CD8-positive, alpha-beta memory T cell (primary cell): ENCODE results near the gene HEPH. TPM values are rescaled to one million over a fixed set of nuclear protein-coding genes. Genes with fewer than 3 reads are reported as not detected.

Experiments used
- CTCF ChIA-PET: fragments of 350-600 bp; sonication (Branson Sonifier 250); formaldehyde crosslinking; loops from one replicate; lab custom pipeline; 2021; ENCODE audit warnings: antibody characterized with exemption; lab: Charles Lee
- POLR2A ChIA-PET: fragments of 350-600 bp; sonication (Branson Sonifier 250); formaldehyde crosslinking; loops from one replicate; lab custom pipeline; 2021; ENCODE audit warnings: antibody characterized with exemption; lab: Charles Lee
- DNase-seq, 5 donors: peaks; one replicate each; pipeline versions ENCODE4 v3.0.0 to v3.0.0-alpha.2; 2020 to 2022; ENCODE audit warnings: mixed read lengths in 1 of 5
- H3K27ac ChIP-seq: one replicate; pipeline ENCODE4 v1.7.0; 2013; ENCODE audit warnings: low read depth, mild to moderate bottlenecking, low read length, moderate library complexity
- H3K27me3 ChIP-seq: 2 replicates; pipeline ENCODE4 v1.7.0; 2013; ENCODE audit warnings: low read length, mild to moderate bottlenecking; ENCODE audit not compliant: insufficient read depth, poor library complexity, severe bottlenecking
- H3K36me3 ChIP-seq: 2 replicates; pipeline ENCODE4 v1.7.0; 2013; ENCODE audit warnings: mild to moderate bottlenecking, low read length, moderate library complexity; ENCODE audit not compliant: insufficient read depth
- H3K4me1 ChIP-seq: 2 replicates; pipeline ENCODE4 v1.7.0; 2013; ENCODE audit warnings: mild to moderate bottlenecking, low read length, moderate library complexity; ENCODE audit not compliant: insufficient read depth
- H3K4me3 ChIP-seq: 2 replicates; pipeline ENCODE4 v1.7.0; 2013; ENCODE audit warnings: mild to moderate bottlenecking, low read length
- H3K9me3 ChIP-seq: 2 replicates; pipeline ENCODE4 v1.7.0; 2013; ENCODE audit warnings: mild to moderate bottlenecking, low read length
- H3K27ac Mint-ChIP-seq, 8 donors: one replicate each; pipeline ENCODE4 v1.8.0; 2020 to 2021; ENCODE audit warnings: mixed read lengths in 8 of 8, mild to moderate bottlenecking in 6 of 8, inconsistent platforms in 3 of 8, moderate library complexity in 3 of 8
- H3K27me3 Mint-ChIP-seq, 2 donors: one replicate each; pipeline ENCODE4 v1.8.0; 2020 to 2021; ENCODE audit warnings: mixed read lengths in 2 of 2, mild to moderate bottlenecking in 1 of 2, moderate library complexity in 1 of 2
- H3K36me3 Mint-ChIP-seq, 3 donors: one replicate each; pipeline ENCODE4 v1.8.0; 2020 to 2021; ENCODE audit warnings: mixed read lengths in 3 of 3, inconsistent platforms in 1 of 3, mild to moderate bottlenecking in 1 of 3
- H3K4me1 Mint-ChIP-seq, 3 donors: one replicate each; pipeline ENCODE4 v1.8.0; 2020 to 2021; ENCODE audit warnings: mixed read lengths in 3 of 3, inconsistent platforms in 1 of 3, mild to moderate bottlenecking in 1 of 3
- H3K4me3 Mint-ChIP-seq, 7 donors: one replicate each; pipeline ENCODE4 v1.8.0; 2020 to 2021; ENCODE audit warnings: mixed read lengths in 7 of 7, mild to moderate bottlenecking in 6 of 7, moderate library complexity in 4 of 7, inconsistent platforms in 2 of 7
- H3K9me3 Mint-ChIP-seq, 5 donors: one replicate each; pipeline ENCODE4 v1.8.0; 2020 to 2022; ENCODE audit warnings: mixed read lengths in 5 of 5, mild to moderate bottlenecking in 3 of 5, moderate library complexity in 2 of 5, inconsistent platforms in 1 of 5
- polyA plus RNA-seq: library from polyadenylated mRNA; unstranded; fragments of 300-500 nt; fragmentation: Illumina TruSeq; gene quantifications from one replicate; pipeline ENCODE4 v1.2.3, GENCODE V29; 2021
- total RNA-seq, 2 experiments: library from RNA; stranded (reverse); gene quantifications; one replicate each; pipeline ENCODE4 v1.2.3, GENCODE V29; 2021

The HEPH gene
- total and polyA plus RNA-seq, 3 experiments from 2014 or later = 0.53 TPM; not detected in 2

- DNase-seq = no peak
- Mint-ChIP-seq H3K4me1 (no peaks in the 10 kb centered on the region), H3K27ac (no peak overlapping the region), H3K4me3 (no peak overlapping the region), H3K27me3 (peaks cover 0 to 9% of the 10 kb centered on the region in 2 donors), H3K9me3 (no peaks in the 10 kb centered on the region), H3K36me3 (no peaks in the 10 kb centered on the region)
- Histone ChIP-seq H3K27me3 (no peaks in the 10 kb centered on the region), H3K4me1 (no peaks in the 10 kb centered on the region), H3K4me3 (no peak overlapping the region), H3K36me3 (no peaks in the 10 kb centered on the region), H3K27ac (no peak overlapping the region), H3K9me3 (no peaks in the 10 kb centered on the region)
- POLR2A ChIA-PET = no interaction called here
- CTCF ChIA-PET = no interaction called here
Observed at GRCh38 chrX:66149519-66149918, 14.5 kb upstream of the HEPH start.

- no peaks in the 10 kb centered on the region for H3K27me3 ChIP-seq
- no peak overlapping the region for H3K4me3 Mint-ChIP-seq
- H3K27ac Mint-ChIP-seq = no peak overlapping the region
- no peaks in the 10 kb centered on the region for H3K36me3 ChIP-seq
- H3K27ac ChIP-seq = no peak overlapping the region
- DNase-seq = no peak
- H3K36me3 Mint-ChIP-seq = no peaks in the 10 kb centered on the region
- POLR2A ChIA-PET = no interaction called here
- peaks cover 0 to 9% of the 10 kb centered on the region in 2 donors for H3K27me3 Mint-ChIP-seq
- no peaks in the 10 kb centered on the region for H3K9me3 Mint-ChIP-seq
- no peaks in the 10 kb centered on the region for H3K9me3 ChIP-seq
- H3K4me3 ChIP-seq = no peak overlapping the region
- no peaks in the 10 kb centered on the region for H3K4me1 ChIP-seq
- no peaks in the 10 kb centered on the region for H3K4me1 Mint-ChIP-seq
- CTCF ChIA-PET = no interaction called here
Observed at GRCh38 chrX:66150163-66150562, 13.9 kb upstream of the HEPH start.

- H3K9me3 ChIP-seq = no peaks in the 10 kb centered on the region
- POLR2A ChIA-PET = no interaction called here
- peak overlapping the region; percentile 69 for H3K27ac ChIP-seq
- DNase-seq = no peak
- Mint-ChIP-seq H3K36me3 (no peaks in the 10 kb centered on the region), H3K27me3 (peaks cover 0 to 7% of the 10 kb centered on the region in 2 donors), H3K4me1 (no peaks in the 10 kb centered on the region), H3K27ac (peak overlapping the region in 1 of 8 donors; percentile 55), H3K9me3 (no peaks in the 10 kb centered on the region), H3K4me3 (no peak overlapping the region)
- H3K4me1 ChIP-seq = no peaks in the 10 kb centered on the region
- CTCF ChIA-PET = no interaction called here
- no peaks in the 10 kb centered on the region for H3K36me3 ChIP-seq
- no peaks in the 10 kb centered on the region for H3K27me3 ChIP-seq
- no peak overlapping the region for H3K4me3 ChIP-seq
Observed at GRCh38 chrX:66162331-66162822, 1.7 kb upstream of the HEPH start.

GRCh38 chrX:66163447-66163846, 600 bp upstream of the HEPH start:
- POLR2A ChIA-PET = no interaction called here
- no peak for DNase-seq
- Histone ChIP-seq H3K4me1 (no peaks in the 10 kb centered on the region), H3K27ac (peak overlapping the region; percentile 69), H3K27me3 (no peaks in the 10 kb centered on the region), H3K36me3 (no peaks in the 10 kb centered on the region), H3K4me3 (no peak overlapping the region), H3K9me3 (no peaks in the 10 kb centered on the region)
- Mint-ChIP-seq H3K27ac (no peak overlapping the region), H3K4me1 (no peaks in the 10 kb centered on the region), H3K9me3 (no peaks in the 10 kb centered on the region), H3K27me3 (peaks cover 0 to 4% of the 10 kb centered on the region in 2 donors), H3K36me3 (no peaks in the 10 kb centered on the region), H3K4me3 (no peak overlapping the region)
- CTCF ChIA-PET = no interaction called here

- Mint-ChIP-seq H3K9me3 (no peaks in the 10 kb centered on the region), H3K27me3 (peaks cover 0 to 4% of the 10 kb centered on the region in 2 donors), H3K36me3 (no peaks in the 10 kb centered on the region), H3K27ac (peak overlapping the region in 1 of 8 donors; percentile 44), H3K4me3 (no peak overlapping the region), H3K4me1 (no peaks in the 10 kb centered on the region)
- Histone ChIP-seq H3K9me3 (no peaks in the 10 kb centered on the region), H3K27me3 (no peaks in the 10 kb centered on the region), H3K4me1 (no peaks in the 10 kb centered on the region), H3K27ac (peak overlapping the region; percentile 54), H3K4me3 (no peak overlapping the region), H3K36me3 (no peaks in the 10 kb centered on the region)
- POLR2A ChIA-PET = no interaction called here
- DNase-seq = no peak
- CTCF ChIA-PET = no interaction called here
Observed at GRCh38 chrX:66164470-66164869, 423 bp downstream of the HEPH start.

- POLR2A ChIA-PET = no interaction called here
- Mint-ChIP-seq H3K9me3 (no peaks in the 10 kb centered on the region), H3K4me3 (no peak overlapping the region), H3K36me3 (no peaks in the 10 kb centered on the region), H3K4me1 (no peaks in the 10 kb centered on the region), H3K27ac (no peak overlapping the region), H3K27me3 (peaks cover 0 to 2% of the 10 kb centered on the region in 2 donors)
- H3K27ac ChIP-seq = peak overlapping the region; percentile 54
- no peak overlapping the region for H3K4me3 ChIP-seq
- no peak for DNase-seq
- CTCF ChIA-PET = interaction anchor here (0.6 kb wide), 1 partner anchor 563 kb away, joined by 3 read pairs; no protein-coding TSS in a partner anchor
- H3K27me3 ChIP-seq = no peaks in the 10 kb centered on the region
- no peaks in the 10 kb centered on the region for H3K36me3 ChIP-seq
- H3K4me1 ChIP-seq = no peaks in the 10 kb centered on the region
- H3K9me3 ChIP-seq = no peaks in the 10 kb centered on the region
Observed at GRCh38 chrX:66164931-66165330, 884 bp downstream of the HEPH start.

GRCh38 chrX:66166671-66167070, 2.6 kb downstream of the HEPH start:
- no peaks in the 10 kb centered on the region for H3K27me3 ChIP-seq
- Mint-ChIP-seq H3K4me1 (no peaks in the 10 kb centered on the region), H3K4me3 (no peak overlapping the region), H3K27ac (no peak overlapping the region), H3K36me3 (no peaks in the 10 kb centered on the region), H3K9me3 (no peaks in the 10 kb centered on the region), H3K27me3 (peaks cover 0 to 2% of the 10 kb centered on the region in 2 donors)
- ChIA-PET CTCF (no interaction called here), POLR2A (no interaction called here)
- H3K9me3 ChIP-seq = no peaks in the 10 kb centered on the region
- no peak for DNase-seq
- no peaks in the 10 kb centered on the region for H3K4me1 ChIP-seq
- no peak overlapping the region for H3K4me3 ChIP-seq
- H3K36me3 ChIP-seq = no peaks in the 10 kb centered on the region
- no peak overlapping the region for H3K27ac ChIP-seq

GRCh38 chrX:66167431-66167830, 3.4 kb downstream of the HEPH start:
- Mint-ChIP-seq H3K27me3 (peaks cover 0 to 2% of the 10 kb centered on the region in 2 donors), H3K36me3 (no peaks in the 10 kb centered on the region), H3K9me3 (no peaks in the 10 kb centered on the region), H3K4me1 (no peaks in the 10 kb centered on the region), H3K4me3 (no peak overlapping the region), H3K27ac (no peak overlapping the region)
- H3K27me3 ChIP-seq = no peaks in the 10 kb centered on the region
- H3K27ac ChIP-seq = no peak overlapping the region
- no peaks in the 10 kb centered on the region for H3K4me1 ChIP-seq
- no peaks in the 10 kb centered on the region for H3K9me3 ChIP-seq
- CTCF ChIA-PET = no interaction called here
- no peak overlapping the region for H3K4me3 ChIP-seq
- no peak for DNase-seq
- no peaks in the 10 kb centered on the region for H3K36me3 ChIP-seq
- POLR2A ChIA-PET = no interaction called here
